GM06990 (cell line): ENCODE data around the gene SCART1.

Experiments
- DNase-seq: peaks from one replicate; pipeline ENCODE4 v3.0.0-alpha.2; 2011; ENCODE audit not compliant: insufficient read length; ENCODE audit errors: extremely low read depth
- H3K27me3 ChIP-seq: replicated peaks from 2 replicates; pipeline ENCODE4 v1.6.0; 2011; ENCODE audit warnings: low read length; ENCODE audit not compliant: control insufficient read depth, insufficient read depth
- H3K36me3 ChIP-seq: 2 replicates; pipeline ENCODE4 v1.5.1; 2011; ENCODE audit warnings: low read length; ENCODE audit not compliant: control insufficient read depth, insufficient read depth
- H3K4me3 ChIP-seq: replicated peaks from 2 replicates; pipeline ENCODE4 v1.5.1; 2011; ENCODE audit warnings: low read depth, mild to moderate bottlenecking, control low read depth, low read length
- TF ChIP-seq, protein P1 (sequence below): IDR thresholded peaks from 2 replicates; pipeline ENCODE4 v1.5.1; 2011; ENCODE audit warnings: low read length, control low read depth, mild to moderate bottlenecking, inconsistent platforms; ENCODE audit not compliant: insufficient read depth, poor library complexity, severe bottlenecking

The SCART1 gene

DNA sequence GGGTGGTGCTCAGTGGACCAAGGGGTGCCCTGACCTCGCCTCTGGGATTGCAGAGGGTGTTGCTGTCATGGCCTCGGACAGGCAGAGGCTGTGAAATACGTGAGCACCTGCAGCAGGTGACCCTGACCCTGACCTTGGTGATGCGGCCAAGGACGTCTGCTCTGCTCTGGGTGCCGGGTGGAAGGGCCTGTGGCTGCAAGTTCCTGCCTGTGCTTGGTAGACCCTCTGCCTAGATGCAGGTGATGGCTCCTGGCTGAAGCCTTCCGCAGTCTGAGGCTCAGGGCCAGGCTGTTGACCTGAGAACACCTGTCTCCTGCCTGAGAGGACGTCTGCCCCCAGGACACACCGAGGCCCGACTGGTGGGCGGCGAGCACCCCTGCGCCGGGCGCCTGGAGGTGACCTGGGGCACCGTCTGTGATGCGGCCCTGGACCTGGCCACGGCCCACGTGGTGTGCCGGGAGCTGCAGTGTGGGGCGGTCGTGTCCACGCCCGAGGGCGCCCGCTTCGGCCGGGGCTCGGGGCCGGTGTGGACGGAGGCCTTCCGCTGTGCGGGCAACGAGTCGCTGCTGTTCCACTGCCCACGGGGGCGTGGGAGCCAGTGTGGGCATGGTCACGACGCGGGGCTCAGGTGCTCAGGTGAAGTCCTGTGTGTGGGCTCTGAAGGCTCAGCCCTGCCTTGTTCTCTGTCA is 4.4 kb downstream of the SCART1 start:
- H3K27me3 ChIP-seq: no peaks in the 10 kb centered on the region
- no peaks in the 10 kb centered on the region for H3K36me3 ChIP-seq
- no peak for DNase-seq
- no peak overlapping the region for H3K4me3 ChIP-seq
- TF ChIP-seq, protein P1, sequence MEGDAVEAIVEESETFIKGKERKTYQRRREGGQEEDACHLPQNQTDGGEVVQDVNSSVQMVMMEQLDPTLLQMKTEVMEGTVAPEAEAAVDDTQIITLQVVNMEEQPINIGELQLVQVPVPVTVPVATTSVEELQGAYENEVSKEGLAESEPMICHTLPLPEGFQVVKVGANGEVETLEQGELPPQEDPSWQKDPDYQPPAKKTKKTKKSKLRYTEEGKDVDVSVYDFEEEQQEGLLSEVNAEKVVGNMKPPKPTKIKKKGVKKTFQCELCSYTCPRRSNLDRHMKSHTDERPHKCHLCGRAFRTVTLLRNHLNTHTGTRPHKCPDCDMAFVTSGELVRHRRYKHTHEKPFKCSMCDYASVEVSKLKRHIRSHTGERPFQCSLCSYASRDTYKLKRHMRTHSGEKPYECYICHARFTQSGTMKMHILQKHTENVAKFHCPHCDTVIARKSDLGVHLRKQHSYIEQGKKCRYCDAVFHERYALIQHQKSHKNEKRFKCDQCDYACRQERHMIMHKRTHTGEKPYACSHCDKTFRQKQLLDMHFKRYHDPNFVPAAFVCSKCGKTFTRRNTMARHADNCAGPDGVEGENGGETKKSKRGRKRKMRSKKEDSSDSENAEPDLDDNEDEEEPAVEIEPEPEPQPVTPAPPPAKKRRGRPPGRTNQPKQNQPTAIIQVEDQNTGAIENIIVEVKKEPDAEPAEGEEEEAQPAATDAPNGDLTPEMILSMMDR: no peak

DNA sequence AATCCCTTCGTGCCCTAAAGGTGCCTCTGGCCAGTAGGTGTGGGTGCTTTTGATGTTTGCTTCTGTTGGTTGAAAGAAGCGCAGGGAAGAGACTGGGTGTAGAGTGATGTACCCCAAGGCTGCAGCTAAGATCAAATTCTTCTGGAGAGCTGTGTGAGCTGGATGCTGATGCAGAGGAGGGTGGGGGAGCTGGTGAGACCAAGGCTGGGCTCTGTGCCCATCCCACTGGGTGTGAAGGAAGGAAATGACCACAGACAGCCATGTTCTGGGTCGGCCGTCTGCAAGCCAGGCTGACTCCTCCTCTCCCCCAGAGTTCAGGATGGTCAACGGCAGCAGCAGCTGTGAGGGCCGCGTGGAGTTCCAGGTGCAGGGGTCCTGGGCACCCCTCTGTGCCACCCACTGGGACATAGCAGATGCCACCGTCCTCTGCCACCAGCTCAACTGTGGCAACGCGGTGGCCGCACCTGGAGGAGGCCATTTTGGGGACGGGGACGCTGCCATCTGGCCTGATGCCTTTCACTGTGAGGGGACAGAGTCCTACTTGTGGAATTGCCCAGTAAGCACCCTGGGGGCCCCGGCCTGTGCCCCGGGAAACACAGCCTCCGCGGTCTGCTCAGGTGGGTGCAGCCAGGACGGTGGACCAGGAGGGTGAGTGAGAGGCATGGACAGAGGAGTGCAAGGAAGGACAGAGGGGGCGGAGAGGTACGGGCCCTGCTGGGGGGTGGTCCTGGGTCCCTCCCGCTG is 5.1 kb downstream of the SCART1 start:
- TF ChIP-seq, protein P1: no peak

DNA sequence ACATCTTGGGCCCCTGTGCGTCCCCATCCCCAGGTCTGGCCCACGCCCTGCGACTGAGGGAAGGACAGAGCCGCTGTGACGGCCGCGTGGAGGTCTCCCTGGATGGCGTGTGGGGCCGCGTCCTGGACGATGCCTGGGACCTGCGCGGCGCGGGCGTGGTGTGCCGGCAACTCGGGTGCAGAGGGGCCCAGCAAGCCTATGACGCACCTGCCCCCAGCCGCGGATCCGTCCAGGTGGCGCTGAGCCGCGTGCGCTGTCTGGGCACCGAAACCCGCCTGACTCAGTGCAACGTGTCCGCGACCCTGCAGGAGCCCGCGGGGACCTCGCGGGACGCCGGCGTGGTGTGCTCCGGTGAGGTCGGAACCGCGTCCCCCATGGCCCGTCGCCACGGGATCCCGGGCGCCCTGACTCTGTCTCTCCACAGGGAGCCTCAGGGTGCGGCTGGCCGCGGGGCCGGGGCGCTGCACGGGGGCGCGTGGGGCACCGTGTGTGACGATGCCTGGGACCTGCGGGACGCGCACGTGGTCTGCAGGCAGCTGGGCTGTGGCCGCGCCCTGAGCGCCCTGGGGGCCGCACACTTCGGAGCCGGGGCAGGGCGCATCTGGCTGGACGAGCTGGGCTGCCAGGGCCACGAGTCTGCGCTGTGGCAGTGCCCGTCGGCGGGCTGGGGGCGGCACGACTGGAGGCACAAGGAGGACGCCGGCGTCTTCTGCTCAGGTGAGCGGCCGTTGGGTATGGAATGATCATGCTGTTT is 5.9 kb downstream of the SCART1 start:
- DNase-seq: no peak
- TF ChIP-seq, protein P1: no peak
- no peak overlapping the region for H3K4me3 ChIP-seq
- no peaks in the 10 kb centered on the region for H3K36me3 ChIP-seq
- H3K27me3 ChIP-seq: no peaks in the 10 kb centered on the region

More for the DNA sequence above, 5.1 kb downstream of the SCART1 start:
- H3K4me3 ChIP-seq: no peak overlapping the region
- H3K27me3 ChIP-seq: no peaks in the 10 kb centered on the region
- no peaks in the 10 kb centered on the region for H3K36me3 ChIP-seq
- no peak for DNase-seq

DNA sequence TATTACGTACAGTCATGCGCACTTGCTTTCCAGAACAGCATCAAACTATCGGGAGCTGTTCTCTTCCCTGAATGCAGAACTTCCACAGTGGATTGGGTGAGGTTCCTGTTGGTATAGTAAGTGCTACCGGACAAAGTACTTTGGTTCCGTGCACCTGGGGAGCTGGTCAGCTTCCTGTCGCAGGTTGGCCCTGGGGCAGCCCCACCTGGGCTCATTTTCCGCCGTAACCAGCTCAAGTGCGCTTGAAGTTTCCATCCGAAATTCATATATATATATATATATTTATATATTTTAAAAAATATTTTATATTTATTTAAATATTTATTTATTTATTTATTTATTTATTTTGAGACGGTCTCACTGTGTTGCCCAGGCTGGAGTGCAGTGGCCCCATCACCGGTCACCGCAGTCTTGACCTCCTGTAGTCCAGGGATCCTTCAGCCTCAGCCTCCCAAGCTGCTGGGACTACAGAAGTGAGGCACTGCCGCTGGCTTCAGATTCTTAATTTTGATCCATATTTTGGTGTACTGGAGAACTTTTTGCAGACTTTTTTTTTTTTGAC is 6.5 kb downstream of the SCART1 start:
- TF ChIP-seq, protein P1: no peak
- Histone ChIP-seq H3K27me3 (no peaks in the 10 kb centered on the region), H3K36me3 (no peaks in the 10 kb centered on the region), H3K4me3 (no peak overlapping the region)
- no peak for DNase-seq

DNA sequence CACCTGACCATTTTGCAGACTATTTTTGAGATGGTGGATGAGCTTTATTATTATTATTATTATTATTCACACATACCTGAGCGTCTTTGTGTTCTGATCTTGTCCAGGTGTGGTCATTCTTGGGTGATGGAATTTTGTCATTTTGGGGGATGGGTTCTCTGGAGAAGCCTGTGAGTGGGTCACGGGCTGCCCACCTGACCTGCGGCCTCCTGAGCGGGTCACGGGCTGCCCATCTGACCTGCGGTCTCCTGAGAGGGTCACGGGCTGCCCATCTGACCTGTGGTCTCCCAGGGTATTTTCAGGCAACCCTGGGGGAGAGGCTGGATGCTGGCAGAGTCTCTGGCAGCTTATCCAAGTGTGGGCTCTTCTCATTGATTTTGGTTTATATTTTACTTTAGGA is 7.3 kb downstream of the SCART1 start:
- Histone ChIP-seq H3K36me3 (no peaks in the 10 kb centered on the region), H3K4me3 (no peak overlapping the region), H3K27me3 (no peaks in the 10 kb centered on the region)
- DNase-seq: no peak
- TF ChIP-seq, protein P1: no peak
